HG02798 (cell line): ENCODE measurements around the gene BMP7.

Experiments
- ATAC-seq: cut with Tn5 transposase; IDR thresholded peaks from one replicate; pipeline ENCODE4 v1.9.1; 2021; ENCODE audit warnings: mild to moderate bottlenecking; ENCODE audit not compliant: unreplicated experiment, poor library complexity

Gene BMP7

GRCh38 chr20:57215426-57215825, 51.0 kb downstream of the BMP7 start:
- ATAC-seq: no peak

GRCh38 chr20:57214948-57215347, 51.5 kb downstream of the BMP7 start:
- no peak for ATAC-seq

GRCh38 chr20:57214427-57214826, 52.0 kb downstream of the BMP7 start:
- no peak for ATAC-seq

- no peak for ATAC-seq
Observed at GRCh38 chr20:57213924-57214323, 52.5 kb downstream of the BMP7 start.

GRCh38 chr20:57213291-57213690, 53.1 kb downstream of the BMP7 start:
- no peak for ATAC-seq

- ATAC-seq: no peak
Observed at GRCh38 chr20:57212534-57213276, 53.7 kb downstream of the BMP7 start.

- no peak for ATAC-seq
Observed at GRCh38 chr20:57211908-57212533, 54.4 kb downstream of the BMP7 start.

- no peak for ATAC-seq
Observed at GRCh38 chr20:57211406-57211805, 55.0 kb downstream of the BMP7 start.

GRCh38 chr20:57210911-57211280, 55.5 kb downstream of the BMP7 start:
- ATAC-seq: no peak

- no peak for ATAC-seq
Observed at GRCh38 chr20:57210054-57210910, 56.2 kb downstream of the BMP7 start.

GRCh38 chr20:57209413-57209812, 57.0 kb downstream of the BMP7 start:
- ATAC-seq: no peak

GRCh38 chr20:57208198-57208597, 58.2 kb downstream of the BMP7 start:
- no peak for ATAC-seq

- no peak for ATAC-seq
Observed at GRCh38 chr20:57207251-57207650, 59.2 kb downstream of the BMP7 start.

GRCh38 chr20:57205606-57206219, 60.7 kb downstream of the BMP7 start:
- ATAC-seq: no peak

GRCh38 chr20:57203986-57204385, 62.5 kb downstream of the BMP7 start:
- ATAC-seq: no peak

- ATAC-seq: no peak
Observed at GRCh38 chr20:57203204-57203603, 63.2 kb downstream of the BMP7 start.

- ATAC-seq: no peak
Observed at GRCh38 chr20:57202309-57202708, 64.1 kb downstream of the BMP7 start.

- ATAC-seq: no peak
Observed at GRCh38 chr20:57200882-57201695, 65.4 kb downstream of the BMP7 start.

- ATAC-seq: no peak
Observed at GRCh38 chr20:57199656-57200405, 66.6 kb downstream of the BMP7 start.
